Stimulated activated CD8-positive, alpha-beta memory T cell treated with anti-CD3 and anti-CD28 coated beads, Interleukin-12 subunit alpha, Interleukin-12 subunit beta, amount 100 ng/mL, for 1 hour (primary cell): ENCODE measurements around the gene SESN2.

Experiments
- DNase-seq: peaks from one replicate; pipeline ENCODE4 v3.0.0-alpha.2; 2020; ENCODE audit warnings: low read depth

SESN2 gene

GRCh38 chr1:28282426-28283407 lies 23.4 kb downstream of the SESN2 start:
- no peak for DNase-seq

GRCh38 chr1:28286111-28286510 lies 26.8 kb downstream of the SESN2 start:
- DNase-seq = no peak

- DNase-seq = no peak
Measured at GRCh38 chr1:28288487-28288886, 29.2 kb downstream of the SESN2 start.

- no peak for DNase-seq
Measured at GRCh38 chr1:28290851-28291250, 31.5 kb downstream of the SESN2 start.

GRCh38 chr1:28291711-28292110 lies 32.4 kb downstream of the SESN2 start:
- no peak for DNase-seq

- no peak for DNase-seq
Measured at GRCh38 chr1:28295936-28296335, 36.6 kb downstream of the SESN2 start.

GRCh38 chr1:28296401-28297261 lies 37.3 kb downstream of the SESN2 start:
- DNase-seq = no peak

- DNase-seq = no peak
Measured at GRCh38 chr1:28297826-28298225, 38.5 kb downstream of the SESN2 start.

GRCh38 chr1:28298438-28298837 lies 39.1 kb downstream of the SESN2 start:
- DNase-seq = no peak

GRCh38 chr1:28301368-28302174 lies 42.3 kb downstream of the SESN2 start:
- no peak for DNase-seq

- no peak for DNase-seq
Measured at GRCh38 chr1:28302247-28302646, 42.9 kb downstream of the SESN2 start.

GRCh38 chr1:28306301-28306949 lies 47.1 kb downstream of the SESN2 start:
- DNase-seq = no peak

GRCh38 chr1:28308750-28309149 lies 49.4 kb downstream of the SESN2 start:
- DNase-seq = no peak

GRCh38 chr1:28309702-28310101 lies 50.4 kb downstream of the SESN2 start:
- no peak for DNase-seq

- no peak for DNase-seq
Measured at GRCh38 chr1:28313702-28314546, 54.6 kb downstream of the SESN2 start.

- DNase-seq = no peak
Measured at GRCh38 chr1:28314547-28314941, 55.2 kb downstream of the SESN2 start.

- no peak for DNase-seq
Measured at GRCh38 chr1:28317014-28317413, 57.7 kb downstream of the SESN2 start.

- no peak for DNase-seq
Measured at GRCh38 chr1:28322194-28322593, 62.9 kb downstream of the SESN2 start.

GRCh38 chr1:28323720-28324119 lies 64.4 kb downstream of the SESN2 start:
- DNase-seq = no peak

GRCh38 chr1:28326515-28326914 lies 67.2 kb downstream of the SESN2 start:
- no peak for DNase-seq

- no peak for DNase-seq
Measured at GRCh38 chr1:28326984-28327383, 67.7 kb downstream of the SESN2 start.
